WTC11 (cell line): Measurements from ENCODE around the gene ADNP2. TPM values are rescaled to one million over a fixed set of nuclear protein-coding genes. Genes with fewer than 3 reads are reported as not detected.

Experiments used
- ATAC-seq: fragments of 200-7000 bp; cut with Tn5 transposase; 2 replicates; pipeline ENCODE4 v1.10.0; 2021; ENCODE audit warnings: mild to moderate bottlenecking, moderate library complexity
- CTCF ChIA-PET: fragments of 300-600 bp; sonication (Branson Sonifier 250); formaldehyde crosslinking; loops from one replicate; lab custom pipeline; 2021; ENCODE audit warnings: antibody characterized with exemption; lab: Charles Lee
- POLR2A ChIA-PET: fragments of 350-600 bp; sonication (Branson Sonifier 250); formaldehyde crosslinking; loops from one replicate; lab custom pipeline; 2021; ENCODE audit warnings: antibody characterized with exemption; lab: Charles Lee
- DNase-seq: peaks from one replicate; pipeline ENCODE4 v3.0.0; 2021; ENCODE audit warnings: low spot score
- H3K27ac Mint-ChIP-seq: 2 replicates; pipeline ENCODE4 v1.8.0; 2021; ENCODE audit warnings: mixed read lengths
- H3K27me3 Mint-ChIP-seq: 2 replicates; pipeline ENCODE4 v1.8.0; 2021; ENCODE audit warnings: low read depth, mild to moderate bottlenecking, moderate library complexity, mixed read lengths
- H3K36me3 Mint-ChIP-seq: 2 replicates; pipeline ENCODE4 v1.8.0; 2021; ENCODE audit warnings: mixed read lengths
- H3K4me1 Mint-ChIP-seq: 2 replicates; pipeline ENCODE4 v1.8.0; 2022; ENCODE audit warnings: mixed read lengths
- H3K4me3 Mint-ChIP-seq: 2 replicates; pipeline ENCODE4 v1.8.0; 2021; ENCODE audit warnings: mild to moderate bottlenecking, moderate library complexity, mixed read lengths
- H3K9me3 Mint-ChIP-seq: 2 replicates; pipeline ENCODE4 v1.8.0; 2021; ENCODE audit warnings: mixed read lengths
- ATF1 ChIP-seq: sonication (generic); formaldehyde crosslinking; IDR thresholded peaks from 2 replicates; pipeline ENCODE4 v1.8.1; 2023; ENCODE audit warnings: mild to moderate bottlenecking, moderate library complexity, missing genetic modification reagents
- CREB1 ChIP-seq: sonication (generic); formaldehyde crosslinking; IDR thresholded peaks from 2 replicates; pipeline ENCODE4 v1.8.0; 2023; ENCODE audit warnings: mild to moderate bottlenecking, missing genetic modification reagents
- ETV6 ChIP-seq: sonication (generic); formaldehyde crosslinking; IDR thresholded peaks from 2 replicates; pipeline ENCODE4 v1.8.1; 2022; ENCODE audit warnings: mild to moderate bottlenecking, missing genetic modification reagents
- FOXJ3 ChIP-seq: sonication (generic); formaldehyde crosslinking; IDR thresholded peaks from 2 replicates; pipeline ENCODE4 v1.9.0; 2021; ENCODE audit warnings: missing genetic modification reagents, mild to moderate bottlenecking, borderline replicate concordance
- KAT7 ChIP-seq: sonication (generic); formaldehyde crosslinking; IDR thresholded peaks from 2 replicates; pipeline ENCODE4 v1.8.1; 2023; ENCODE audit warnings: missing genetic modification reagents, mild to moderate bottlenecking, borderline replicate concordance
- MXD4 ChIP-seq: fragments of 250-450 bp; sonication (Bioruptor Pico); IDR thresholded peaks from 2 replicates; pipeline ENCODE4 v1.8.0; 2021; ENCODE audit warnings: mild to moderate bottlenecking, moderate library complexity, borderline replicate concordance
- NR1H2 ChIP-seq: sonication (generic); formaldehyde crosslinking; IDR thresholded peaks from 2 replicates; pipeline ENCODE4 v1.9.0; 2021; ENCODE audit warnings: mild to moderate bottlenecking, moderate library complexity, missing genetic modification reagents
- NR3C1 ChIP-seq: sonication (generic); formaldehyde crosslinking; conservative IDR thresholded peaks from 2 replicates; pipeline ENCODE4 v1.8.1; 2023; ENCODE audit warnings: low read depth, mild to moderate bottlenecking, missing genetic modification reagents
- SMAD3 ChIP-seq: sonication (generic); formaldehyde crosslinking; IDR thresholded peaks from 2 replicates; pipeline ENCODE4 v1.8.0; 2022; ENCODE audit warnings: missing genetic modification reagents, mild to moderate bottlenecking, borderline replicate concordance
- SMAD4 ChIP-seq: sonication (generic); formaldehyde crosslinking; IDR thresholded peaks from 2 replicates; pipeline ENCODE4 v1.8.0; 2022; ENCODE audit warnings: mild to moderate bottlenecking, missing genetic modification reagents
- TEAD1 ChIP-seq: sonication (generic); formaldehyde crosslinking; IDR thresholded peaks from 2 replicates; pipeline ENCODE4 v1.8.0; 2022; ENCODE audit warnings: mild to moderate bottlenecking, missing genetic modification reagents
- ZNF423 ChIP-seq: fragments of 250-450 bp; sonication (Bioruptor Pico); IDR thresholded peaks from 2 replicates; pipeline ENCODE4 v2.1.2; 2022; ENCODE audit warnings: mild to moderate bottlenecking, moderate library complexity
- total RNA-seq: library from RNA; stranded (reverse); gene quantifications from 3 replicates; pipeline ENCODE4 v1.2.3, GENCODE V29; 2021
- TF ChIP-seq, protein P1 (sequence below): sonication (generic); formaldehyde crosslinking; IDR thresholded peaks from 2 replicates; pipeline ENCODE4 v1.8.1; 2022; ENCODE audit warnings: mild to moderate bottlenecking, moderate library complexity, missing genetic modification reagents
- TF ChIP-seq, protein P2 (sequence below): fragments of 250-450 bp; sonication (Bioruptor Pico); IDR thresholded peaks from 2 replicates; pipeline ENCODE4 v2.1.2; 2022; ENCODE audit warnings: mild to moderate bottlenecking, moderate library complexity
- TF ChIP-seq, protein P3 (sequence below): sonication (generic); formaldehyde crosslinking; IDR thresholded peaks from 2 replicates; pipeline ENCODE4 v1.8.0; 2023; ENCODE audit warnings: missing genetic modification reagents
- TF ChIP-seq, protein P4 (sequence below): sonication (generic); formaldehyde crosslinking; IDR thresholded peaks from 2 replicates; pipeline ENCODE4 v1.8.1; 2022; ENCODE audit warnings: mild to moderate bottlenecking, missing genetic modification reagents, moderate library complexity, borderline replicate concordance
- TF ChIP-seq, protein P5 (sequence below): sonication (generic); formaldehyde crosslinking; conservative IDR thresholded peaks from 2 replicates; pipeline ENCODE4 v1.8.1; 2023; ENCODE audit warnings: mild to moderate bottlenecking, low read depth, missing genetic modification reagents, moderate library complexity
- TF ChIP-seq, protein P6 (sequence below): fragments of 250-450 bp; sonication (Bioruptor Pico); IDR thresholded peaks from 2 replicates; pipeline ENCODE4 v1.9.0; 2021; ENCODE audit warnings: mild to moderate bottlenecking
- TF ChIP-seq, protein P7 (sequence below): fragments of 250-450 bp; sonication (Bioruptor Pico); IDR thresholded peaks from 2 replicates; pipeline ENCODE4 v1.9.0; 2021; ENCODE audit warnings: mild to moderate bottlenecking
- TF ChIP-seq, protein P8 (sequence below): fragments of 250-450 bp; sonication (Bioruptor Pico); IDR thresholded peaks from 2 replicates; pipeline ENCODE4 v1.9.0; 2021; ENCODE audit warnings: moderate library complexity, mild to moderate bottlenecking, inconsistent platforms, borderline replicate concordance

Gene ADNP2
- total RNA-seq, 1 experiment from 2014 or later, result 56.0 TPM

DNA sequence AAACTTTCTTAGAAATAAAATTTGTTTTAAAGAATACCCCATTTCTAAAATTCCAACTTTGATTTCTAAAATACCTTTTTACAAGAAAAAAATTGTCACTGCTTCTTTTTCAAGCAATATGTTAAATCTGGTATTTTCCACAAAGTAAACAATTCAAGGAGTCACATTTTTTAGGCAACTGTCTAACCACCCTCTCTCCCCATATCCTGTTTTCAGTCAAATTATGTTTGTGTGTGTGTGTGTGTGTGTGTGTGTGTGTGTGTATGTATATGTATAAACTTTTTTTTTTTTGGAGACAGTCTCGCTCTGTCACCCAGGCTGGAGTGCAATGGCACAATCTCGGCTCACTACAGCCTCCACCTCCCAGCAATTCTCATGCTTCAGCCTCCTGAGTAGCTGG is 59.3 kb downstream of the ADNP2 start:
- no peak overlapping the region for H3K4me3 Mint-ChIP-seq
- ATAC-seq, result no peak
- peaks cover 4% of the 10 kb centered on the region for H3K27me3 Mint-ChIP-seq
- TF ChIP-seq, protein P1, sequence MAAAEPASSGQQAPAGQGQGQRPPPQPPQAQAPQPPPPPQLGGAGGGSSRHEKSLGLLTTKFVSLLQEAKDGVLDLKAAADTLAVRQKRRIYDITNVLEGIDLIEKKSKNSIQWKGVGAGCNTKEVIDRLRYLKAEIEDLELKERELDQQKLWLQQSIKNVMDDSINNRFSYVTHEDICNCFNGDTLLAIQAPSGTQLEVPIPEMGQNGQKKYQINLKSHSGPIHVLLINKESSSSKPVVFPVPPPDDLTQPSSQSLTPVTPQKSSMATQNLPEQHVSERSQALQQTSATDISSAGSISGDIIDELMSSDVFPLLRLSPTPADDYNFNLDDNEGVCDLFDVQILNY, result no peak
- TF ChIP-seq, protein P2, sequence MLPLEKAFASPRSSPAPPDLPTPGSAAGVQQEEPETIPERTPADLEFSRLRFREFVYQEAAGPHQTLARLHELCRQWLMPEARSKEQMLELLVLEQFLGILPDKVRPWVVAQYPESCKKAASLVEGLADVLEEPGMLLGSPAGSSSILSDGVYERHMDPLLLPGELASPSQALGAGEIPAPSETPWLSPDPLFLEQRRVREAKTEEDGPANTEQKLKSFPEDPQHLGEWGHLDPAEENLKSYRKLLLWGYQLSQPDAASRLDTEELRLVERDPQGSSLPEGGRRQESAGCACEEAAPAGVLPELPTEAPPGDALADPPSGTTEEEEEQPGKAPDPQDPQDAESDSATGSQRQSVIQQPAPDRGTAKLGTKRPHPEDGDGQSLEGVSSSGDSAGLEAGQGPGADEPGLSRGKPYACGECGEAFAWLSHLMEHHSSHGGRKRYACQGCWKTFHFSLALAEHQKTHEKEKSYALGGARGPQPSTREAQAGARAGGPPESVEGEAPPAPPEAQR (CRISPR knock-in tag), result no peak
- TF ChIP-seq SMAD3 (CRISPR knock-in tag) (no peak), FOXJ3 (CRISPR knock-in tag) (no peak), SMAD4 (CRISPR knock-in tag) (no peak), MXD4 (no peak), NR3C1 (CRISPR knock-in tag) (no peak), KAT7 (CRISPR knock-in tag) (no peak), ZNF423 (CRISPR knock-in tag) (no peak), CREB1 (no peak), ETV6 (CRISPR knock-in tag) (no peak)
- TF ChIP-seq, protein P3, sequence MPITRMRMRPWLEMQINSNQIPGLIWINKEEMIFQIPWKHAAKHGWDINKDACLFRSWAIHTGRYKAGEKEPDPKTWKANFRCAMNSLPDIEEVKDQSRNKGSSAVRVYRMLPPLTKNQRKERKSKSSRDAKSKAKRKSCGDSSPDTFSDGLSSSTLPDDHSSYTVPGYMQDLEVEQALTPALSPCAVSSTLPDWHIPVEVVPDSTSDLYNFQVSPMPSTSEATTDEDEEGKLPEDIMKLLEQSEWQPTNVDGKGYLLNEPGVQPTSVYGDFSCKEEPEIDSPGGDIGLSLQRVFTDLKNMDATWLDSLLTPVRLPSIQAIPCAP (CRISPR knock-in tag), result no peak
- TF ChIP-seq, protein P4, sequence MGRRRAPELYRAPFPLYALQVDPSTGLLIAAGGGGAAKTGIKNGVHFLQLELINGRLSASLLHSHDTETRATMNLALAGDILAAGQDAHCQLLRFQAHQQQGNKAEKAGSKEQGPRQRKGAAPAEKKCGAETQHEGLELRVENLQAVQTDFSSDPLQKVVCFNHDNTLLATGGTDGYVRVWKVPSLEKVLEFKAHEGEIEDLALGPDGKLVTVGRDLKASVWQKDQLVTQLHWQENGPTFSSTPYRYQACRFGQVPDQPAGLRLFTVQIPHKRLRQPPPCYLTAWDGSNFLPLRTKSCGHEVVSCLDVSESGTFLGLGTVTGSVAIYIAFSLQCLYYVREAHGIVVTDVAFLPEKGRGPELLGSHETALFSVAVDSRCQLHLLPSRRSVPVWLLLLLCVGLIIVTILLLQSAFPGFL (CRISPR knock-in tag), result no peak
- TF ChIP-seq, protein P5, sequence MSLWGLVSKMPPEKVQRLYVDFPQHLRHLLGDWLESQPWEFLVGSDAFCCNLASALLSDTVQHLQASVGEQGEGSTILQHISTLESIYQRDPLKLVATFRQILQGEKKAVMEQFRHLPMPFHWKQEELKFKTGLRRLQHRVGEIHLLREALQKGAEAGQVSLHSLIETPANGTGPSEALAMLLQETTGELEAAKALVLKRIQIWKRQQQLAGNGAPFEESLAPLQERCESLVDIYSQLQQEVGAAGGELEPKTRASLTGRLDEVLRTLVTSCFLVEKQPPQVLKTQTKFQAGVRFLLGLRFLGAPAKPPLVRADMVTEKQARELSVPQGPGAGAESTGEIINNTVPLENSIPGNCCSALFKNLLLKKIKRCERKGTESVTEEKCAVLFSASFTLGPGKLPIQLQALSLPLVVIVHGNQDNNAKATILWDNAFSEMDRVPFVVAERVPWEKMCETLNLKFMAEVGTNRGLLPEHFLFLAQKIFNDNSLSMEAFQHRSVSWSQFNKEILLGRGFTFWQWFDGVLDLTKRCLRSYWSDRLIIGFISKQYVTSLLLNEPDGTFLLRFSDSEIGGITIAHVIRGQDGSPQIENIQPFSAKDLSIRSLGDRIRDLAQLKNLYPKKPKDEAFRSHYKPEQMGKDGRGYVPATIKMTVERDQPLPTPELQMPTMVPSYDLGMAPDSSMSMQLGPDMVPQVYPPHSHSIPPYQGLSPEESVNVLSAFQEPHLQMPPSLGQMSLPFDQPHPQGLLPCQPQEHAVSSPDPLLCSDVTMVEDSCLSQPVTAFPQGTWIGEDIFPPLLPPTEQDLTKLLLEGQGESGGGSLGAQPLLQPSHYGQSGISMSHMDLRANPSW, result no peak
- TF ChIP-seq, protein P6, sequence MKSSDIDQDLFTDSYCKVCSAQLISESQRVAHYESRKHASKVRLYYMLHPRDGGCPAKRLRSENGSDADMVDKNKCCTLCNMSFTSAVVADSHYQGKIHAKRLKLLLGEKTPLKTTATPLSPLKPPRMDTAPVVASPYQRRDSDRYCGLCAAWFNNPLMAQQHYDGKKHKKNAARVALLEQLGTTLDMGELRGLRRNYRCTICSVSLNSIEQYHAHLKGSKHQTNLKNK (CRISPR knock-in tag), result no peak
- peaks cover 26% of the 10 kb centered on the region for H3K36me3 Mint-ChIP-seq
- ChIA-PET CTCF (interaction anchor here (1.1 to 1.2 kb wide), 2 partner anchors 9 to 79 kb away, joined by 3 read pairs; partner anchors contain the start of gene PARD6G), POLR2A (interaction anchor here (0.7 kb wide), 1 partner anchor 15 kb away, joined by 3 read pairs; no protein-coding TSS in a partner anchor)
- H3K27ac Mint-ChIP-seq, result no peak overlapping the region
- no peaks in the 10 kb centered on the region; the same call in 1 of the 2 replicates for H3K4me1 Mint-ChIP-seq
- no peak for DNase-seq
- H3K9me3 Mint-ChIP-seq, result peaks cover 31% of the 10 kb centered on the region

DNA sequence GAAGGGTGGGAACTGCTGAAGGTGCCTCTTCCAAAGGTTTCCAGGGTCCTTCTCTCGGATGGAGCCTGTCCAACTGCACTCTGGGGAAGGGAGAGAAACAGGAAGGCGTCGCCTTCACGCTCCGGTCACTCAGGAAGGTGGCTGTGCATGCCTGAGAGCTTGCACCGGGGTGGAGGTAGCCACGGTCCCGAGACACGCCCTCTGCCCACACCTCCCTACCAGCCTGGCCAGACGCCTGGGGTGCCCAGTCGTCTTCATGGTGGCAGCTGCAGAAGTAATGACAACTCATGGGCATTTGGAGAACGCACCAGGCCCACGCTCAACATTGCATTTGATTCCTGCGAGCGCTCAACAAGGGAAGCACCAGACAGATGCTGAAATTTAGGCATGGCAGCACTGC is 59.9 kb downstream of the ADNP2 start:
- Mint-ChIP-seq H3K27ac (no peak overlapping the region), H3K4me1 (no peaks in the 10 kb centered on the region; the same call in 1 of the 2 replicates), H3K27me3 (peaks cover 4% of the 10 kb centered on the region), H3K36me3 (peaks cover 20% of the 10 kb centered on the region), H3K9me3 (peaks cover 25% of the 10 kb centered on the region), H3K4me3 (no peak overlapping the region)
- no peak for DNase-seq
- CTCF ChIA-PET, result interaction anchor here (2.9 kb wide), 1 partner anchor 10 kb away, joined by 24 read pairs; no protein-coding TSS in a partner anchor
- POLR2A ChIA-PET, result interaction anchor here (0.7 kb wide), 1 partner anchor 14 kb away, joined by 3 read pairs; no protein-coding TSS in a partner anchor
- TF ChIP-seq TEAD1 (CRISPR knock-in tag) (no peak), ETV6 (CRISPR knock-in tag) (no peak), ATF1 (CRISPR knock-in tag) (no peak), NR1H2 (no peak)
- TF ChIP-seq, protein P7, sequence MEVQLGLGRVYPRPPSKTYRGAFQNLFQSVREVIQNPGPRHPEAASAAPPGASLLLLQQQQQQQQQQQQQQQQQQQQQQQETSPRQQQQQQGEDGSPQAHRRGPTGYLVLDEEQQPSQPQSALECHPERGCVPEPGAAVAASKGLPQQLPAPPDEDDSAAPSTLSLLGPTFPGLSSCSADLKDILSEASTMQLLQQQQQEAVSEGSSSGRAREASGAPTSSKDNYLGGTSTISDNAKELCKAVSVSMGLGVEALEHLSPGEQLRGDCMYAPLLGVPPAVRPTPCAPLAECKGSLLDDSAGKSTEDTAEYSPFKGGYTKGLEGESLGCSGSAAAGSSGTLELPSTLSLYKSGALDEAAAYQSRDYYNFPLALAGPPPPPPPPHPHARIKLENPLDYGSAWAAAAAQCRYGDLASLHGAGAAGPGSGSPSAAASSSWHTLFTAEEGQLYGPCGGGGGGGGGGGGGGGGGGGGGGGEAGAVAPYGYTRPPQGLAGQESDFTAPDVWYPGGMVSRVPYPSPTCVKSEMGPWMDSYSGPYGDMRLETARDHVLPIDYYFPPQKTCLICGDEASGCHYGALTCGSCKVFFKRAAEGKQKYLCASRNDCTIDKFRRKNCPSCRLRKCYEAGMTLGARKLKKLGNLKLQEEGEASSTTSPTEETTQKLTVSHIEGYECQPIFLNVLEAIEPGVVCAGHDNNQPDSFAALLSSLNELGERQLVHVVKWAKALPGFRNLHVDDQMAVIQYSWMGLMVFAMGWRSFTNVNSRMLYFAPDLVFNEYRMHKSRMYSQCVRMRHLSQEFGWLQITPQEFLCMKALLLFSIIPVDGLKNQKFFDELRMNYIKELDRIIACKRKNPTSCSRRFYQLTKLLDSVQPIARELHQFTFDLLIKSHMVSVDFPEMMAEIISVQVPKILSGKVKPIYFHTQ, result no peak
- TF ChIP-seq, protein P5, result no peak
- TF ChIP-seq, protein P8, sequence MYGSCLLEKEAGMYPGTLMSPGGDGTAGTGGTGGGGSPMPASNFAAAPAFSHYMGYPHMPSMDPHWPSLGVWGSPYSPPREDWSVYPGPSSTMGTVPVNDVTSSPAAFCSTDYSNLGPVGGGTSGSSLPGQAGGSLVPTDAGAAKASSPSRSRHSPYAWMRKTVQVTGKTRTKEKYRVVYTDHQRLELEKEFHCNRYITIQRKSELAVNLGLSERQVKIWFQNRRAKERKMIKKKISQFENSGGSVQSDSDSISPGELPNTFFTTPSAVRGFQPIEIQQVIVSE (CRISPR knock-in tag), result no peak
- ATAC-seq, result no peak
